OCI-LY3 (cell line): ENCODE data around the gene ADAD2.

Experiments used
- EZH2phosphoT487 ChIP-seq: fragments of 200-600 bp; shearing (Covaris generic); IDR thresholded peaks from 2 replicates; pipeline ENCODE4 v1.6.1; 2018; ENCODE audit warnings: antibody characterized with exemption, mixed run types, low read depth
- TF ChIP-seq, protein P1 (sequence below): fragments of 200-600, 300-600 bp; sonication (generic); IDR thresholded peaks from 2 replicates; pipeline ENCODE4 v1.5.1; 2014; ENCODE audit warnings: antibody characterized with exemption, low read length, low read depth

DNA sequence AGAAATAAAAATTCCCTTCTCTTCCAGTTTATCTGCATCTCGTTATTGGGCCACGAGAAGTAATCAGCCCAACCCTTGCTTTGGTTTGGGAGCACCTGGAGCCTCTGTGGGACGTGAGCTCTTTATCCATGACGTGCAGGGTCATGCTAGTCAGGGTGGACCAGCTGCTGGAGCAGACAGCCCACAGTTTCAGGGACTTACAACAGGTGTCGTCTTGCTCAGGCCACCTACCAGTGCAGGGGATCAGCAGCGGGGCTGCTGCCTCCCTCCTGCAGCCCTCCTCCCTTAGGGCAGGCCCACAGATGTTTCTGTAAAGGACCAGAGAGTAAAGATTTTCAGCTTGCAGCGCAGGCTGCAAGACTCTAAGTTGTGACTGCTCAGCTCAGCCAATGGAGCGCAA, 16.9 kb downstream of the ADAD2 start:
- TF ChIP-seq, protein P1, sequence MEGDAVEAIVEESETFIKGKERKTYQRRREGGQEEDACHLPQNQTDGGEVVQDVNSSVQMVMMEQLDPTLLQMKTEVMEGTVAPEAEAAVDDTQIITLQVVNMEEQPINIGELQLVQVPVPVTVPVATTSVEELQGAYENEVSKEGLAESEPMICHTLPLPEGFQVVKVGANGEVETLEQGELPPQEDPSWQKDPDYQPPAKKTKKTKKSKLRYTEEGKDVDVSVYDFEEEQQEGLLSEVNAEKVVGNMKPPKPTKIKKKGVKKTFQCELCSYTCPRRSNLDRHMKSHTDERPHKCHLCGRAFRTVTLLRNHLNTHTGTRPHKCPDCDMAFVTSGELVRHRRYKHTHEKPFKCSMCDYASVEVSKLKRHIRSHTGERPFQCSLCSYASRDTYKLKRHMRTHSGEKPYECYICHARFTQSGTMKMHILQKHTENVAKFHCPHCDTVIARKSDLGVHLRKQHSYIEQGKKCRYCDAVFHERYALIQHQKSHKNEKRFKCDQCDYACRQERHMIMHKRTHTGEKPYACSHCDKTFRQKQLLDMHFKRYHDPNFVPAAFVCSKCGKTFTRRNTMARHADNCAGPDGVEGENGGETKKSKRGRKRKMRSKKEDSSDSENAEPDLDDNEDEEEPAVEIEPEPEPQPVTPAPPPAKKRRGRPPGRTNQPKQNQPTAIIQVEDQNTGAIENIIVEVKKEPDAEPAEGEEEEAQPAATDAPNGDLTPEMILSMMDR: no peak
- TF ChIP-seq EZH2phosphoT487: no peak
